ENCODE results near the gene GNE. TPM values are rescaled to one million over a fixed set of nuclear protein-coding genes. Genes with fewer than 3 reads are reported as not detected.

The GNE gene
- total and polyA plus RNA-seq, 9 of the 15 experiments (the other 6 are each of a cell fraction or from before 2014, with no cell fraction given) = 5.1 to 18.6 (median 12.0) TPM

- TF ChIP-seq ZBTB7A (IDR thresholded peaks at IDR 0.05; ENCODE audit: borderline replicate concordance, control insufficient read depth, low read depth, low read length) (no peak), ATF1 (CRISPR knock-in tag; IDR thresholded peaks at IDR 0.05) (no peak), ATF1 (tag; IDR thresholded peaks at IDR 0.05) (no peak), RBFOX2 (IDR thresholded peaks at IDR 0.05; ENCODE audit: low read depth, low read length) (no peak), CLOCK (CRISPR knock-in tag; IDR thresholded peaks at IDR 0.05; ENCODE audit: borderline replicate concordance) (no peak), ZNF695 (CRISPR knock-in tag; IDR thresholded peaks at IDR 0.05) (no peak), ZKSCAN3 (CRISPR knock-in tag; IDR thresholded peaks at IDR 0.05) (no peak), ZNF764 (CRISPR knock-in tag; IDR thresholded peaks at IDR 0.05; ENCODE audit: low read depth) (no peak), SNAPC5 (CRISPR knock-in tag; IDR thresholded peaks at IDR 0.05) (no peak), BRF1 (IDR thresholded peaks at IDR 0.05; ENCODE audit: borderline replicate concordance, extremely low read depth, insufficient read length) (no peak), NFIC (IDR thresholded peaks at IDR 0.05) (no peak), MEF2D (tag; conservative IDR thresholded peaks at IDR 0.05; ENCODE audit: low read depth) (no peak), MIER1 (IDR thresholded peaks at IDR 0.05; ENCODE audit: low read depth) (no peak), ARNT (IDR thresholded peaks at IDR 0.05) (no peak), C11orf30 (IDR thresholded peaks at IDR 0.05; ENCODE audit: low read depth) (no peak), XRCC4 (IDR thresholded peaks at IDR 0.05; ENCODE audit: extremely low read depth, insufficient read depth, insufficient read length) (no peak), ZNF512 (tag; IDR thresholded peaks at IDR 0.05) (no peak), TCF7L2 (IDR thresholded peaks at IDR 0.05; ENCODE audit: low read depth, low read length) (no peak), MTA2 (IDR thresholded peaks at IDR 0.05; ENCODE audit: low read depth) (no peak), ILF3 (IDR thresholded peaks at IDR 0.05; ENCODE audit: borderline replicate concordance) (no peak), ZC3H4 (CRISPR knock-in tag; IDR thresholded peaks at IDR 0.05; ENCODE audit: borderline replicate concordance) (no peak)
- Histone ChIP-seq H3K4me3 (no peak overlapping the region), H3K27ac (ENCODE audit: extremely low read depth, low read depth, low read length) (no peak overlapping the region), H3K9me1 (ENCODE audit: control insufficient read depth, insufficient read depth, low read length) (no peaks in the 10 kb centered on the region), H3K4me2 (ENCODE audit: insufficient read depth, low read length) (no peak overlapping the region), H2AFZ (ENCODE audit: low read depth, low read length) (no peak overlapping the region), H3K79me2 (ENCODE audit: control insufficient read depth, insufficient read depth, low read length) (no peaks in the 10 kb centered on the region), H3K27me3 (ENCODE audit: control insufficient read depth in 2 of 2, insufficient read depth in 2 of 2, low read length in 2 of 2) (no peaks in the 10 kb centered on the region), H3K4me1 (replicated peaks in 1 of 2; ENCODE audit: control insufficient read depth in 2 of 2, insufficient read depth in 2 of 2, low read length in 2 of 2) (no peaks in the 10 kb centered on the region; a peak in 1 of 5 replicates), H3K9me3 (replicated peaks; ENCODE audit: control insufficient read depth, insufficient read depth, low read depth, low read length) (no peaks in the 10 kb centered on the region), H3K9ac (ENCODE audit: insufficient read depth in 1 of 2, low read depth in 2 of 2, low read length in 2 of 2) (no peak overlapping the region), H4K20me1 (replicated peaks; ENCODE audit: control insufficient read depth, insufficient read depth, low read length) (no peaks in the 10 kb centered on the region), H3K36me3 (ENCODE audit: control insufficient read depth, insufficient read depth, low read length) (no peaks in the 10 kb centered on the region)
- CTCF ChIA-PET (ENCODE audit: low intra/inter-chr PET ratio) = no interaction called here
- no peak for ATAC-seq
- no peak for DNase-seq (ENCODE audit: extremely low read depth in 1 of 4, low spot score in 3 of 4)
- BruUV-seq (replicated peaks) = no TSS peak
- WGBS (ENCODE audit: insufficient coverage, low coverage, missing lambda C conversion rate) = 64% methylated on average over 6 of the region's 6 CpGs
- in situ Hi-C loops (cut with MboI) (no loop called here), intact Hi-C loops (cut with micrococcal nuclease) (no loop called here)
- FAIRE-seq = no peak
- POLR2A ChIA-PET = interaction anchor here (1.1 to 1.2 kb wide), 2 partner anchors 26 to 28 kb away, joined by 3 to 6 read pairs; partner anchors contain the start of gene GNE
Observed at GRCh38 chr9:36286388-36286787, 28.1 kb upstream of the GNE start.

Data from K562 (cell line).